ENCODE results near the gene CAPN9.

GRCh38 chr1:230761443-230762167 lies 14.4 kb downstream of the CAPN9 start:
- TF ChIP-seq GLIS3 (CRISPR knock-in tag; IDR thresholded peaks at IDR 0.05) (no peak), ZC3H10 (CRISPR knock-in tag; IDR thresholded peaks at IDR 0.05) (no peak), TCF4 (CRISPR knock-in tag; IDR thresholded peaks at IDR 0.05; ENCODE audit: borderline replicate concordance) (no peak), CSDC2 (CRISPR knock-in tag; IDR thresholded peaks at IDR 0.05) (no peak), RARB (CRISPR knock-in tag; IDR thresholded peaks at IDR 0.05) (no peak), ZNF70 (CRISPR knock-in tag; IDR thresholded peaks at IDR 0.05) (no peak), BACH2 (CRISPR knock-in tag; IDR thresholded peaks at IDR 0.05; ENCODE audit: borderline replicate concordance) (no peak), ZNF8 (CRISPR knock-in tag; IDR thresholded peaks at IDR 0.05) (no peak), SNAI2 (CRISPR knock-in tag; IDR thresholded peaks at IDR 0.05) (no peak), CREB5 (CRISPR knock-in tag; IDR thresholded peaks at IDR 0.05; ENCODE audit: low read depth) (no peak), ZFP3 (CRISPR knock-in tag; IDR thresholded peaks at IDR 0.05) (no peak)
